Lung (tissue), 12 donors: ENCODE data around the gene SLC6A9. TPM values are rescaled to one million over a fixed set of nuclear protein-coding genes. Genes with fewer than 3 reads are reported as not detected.

Source experiments
- ATAC-seq: fragments of 200-7000 bp; cut with Tn5 transposase; one replicate; pipeline ENCODE4 v1.9.1; 2020; ENCODE audit warnings: moderate number of reproducible peaks; ENCODE audit not compliant: insufficient read depth, low FRiP score
- DNase-seq, 3 donors: peaks; one replicate each; pipeline ENCODE4 v3.0.0-alpha.2; 2013 to 2017
- H3K27ac ChIP-seq, 2 donors: one replicate each; pipeline ENCODE4 v1.5.1; 2013; ENCODE audit warnings: mild to moderate bottlenecking in 2 of 2, moderate library complexity in 2 of 2, control low read depth in 1 of 2, inconsistent platforms in 1 of 2, low read depth in 1 of 2, low read length in 1 of 2
- H3K27me3 ChIP-seq, 3 donors: one replicate each; pipeline ENCODE4 v1.5.1; 2013; ENCODE audit warnings: low read length in 2 of 3; ENCODE audit not compliant: control insufficient read depth in 3 of 3, insufficient read depth in 3 of 3
- H3K36me3 ChIP-seq, 4 donors: one replicate each; pipeline ENCODE4 v1.5.1; 2013; ENCODE audit warnings: low read length in 4 of 4, mild to moderate bottlenecking in 1 of 4, moderate library complexity in 1 of 4; ENCODE audit not compliant: control insufficient read depth in 4 of 4, insufficient read depth in 4 of 4
- H3K4me1 ChIP-seq, 5 donors: one replicate each; pipeline ENCODE4 v1.5.1; 2013; ENCODE audit warnings: low read length in 5 of 5, mild to moderate bottlenecking in 2 of 5, moderate library complexity in 1 of 5; ENCODE audit not compliant: control insufficient read depth in 5 of 5, insufficient read depth in 5 of 5
- H3K4me3 ChIP-seq: one replicate; pipeline ENCODE4 v1.5.1; 2013; ENCODE audit warnings: mild to moderate bottlenecking, control low read depth, moderate library complexity
- H3K9ac ChIP-seq, 2 donors: one replicate each; pipeline ENCODE4 v1.5.1; 2013; ENCODE audit warnings: low read length in 2 of 2, control low read depth in 1 of 2; ENCODE audit not compliant: insufficient read depth in 1 of 2
- H3K9me3 ChIP-seq, 4 donors: one replicate each; pipeline ENCODE4 v1.5.1; 2013; ENCODE audit warnings: low read length in 3 of 4, mild to moderate bottlenecking in 1 of 4, moderate library complexity in 1 of 4; ENCODE audit not compliant: control insufficient read depth in 4 of 4, insufficient read depth in 3 of 4
- CTCF ChIP-seq: IDR thresholded peaks from 2 replicates; pipeline ENCODE4 v1.5.1; 2012; ENCODE audit warnings: mild to moderate bottlenecking; ENCODE audit errors: control extremely low read depth, extremely low read depth
- WGBS, 2 donors: extraction: QIAGEN DNeasy Blood & Tissue Kit; methylation state at CpG; one replicate each; pipeline ENCODE4 v1.1.7; 2013; 5-methylcytosine and 5-hydroxymethylcytosine counted together
- polyA plus RNA-seq, 2 donors: library from polyadenylated mRNA; stranded (reverse); fragments of 200-250 nt; gene quantifications; one replicate each; pipeline ENCODE4 v1.2.1, GENCODE V29; 2013
- total RNA-seq, 2 donors: library from RNA; depleted of rRNA in 1 of 2; stranded (reverse); fragments of >200 nt in 1 of 2; gene quantifications; one replicate each; pipeline ENCODE4 v1.2.1, GENCODE V29; 2014 to 2021
- donor health status: control.
- donor health status: control.
- donor health status: Bipolar disorder and iron deficiency.
- donor health status: healthy.
- donor health status: DM: yes; HTN: yes; CAD: no.

Gene SLC6A9
- total and polyA plus RNA-seq, 4 donors: 8.7 to 29.9 (median 9.4) TPM

GRCh38 chr1:44014365-44015104, 16.7 kb downstream of the SLC6A9 start:
- Histone ChIP-seq H3K27ac (no peak overlapping the region), H3K27me3 (no peaks in the 10 kb centered on the region), H3K4me3 (no peak overlapping the region), H3K9me3 (no peaks in the 10 kb centered on the region), H3K4me1 (peaks cover 0 to 44% (median 8%) of the 10 kb centered on the region in 5 donors), H3K9ac (no peak overlapping the region), H3K36me3 (peaks cover 0 to 3% (median 0%) of the 10 kb centered on the region in 4 donors)
- no peak for TF ChIP-seq CTCF
- WGBS, 2 donors: 80 to 87% methylated on average over 8 of the region's 8 CpGs
- no peak for DNase-seq
- ATAC-seq: no peak

GRCh38 chr1:44013949-44014348, 17.3 kb downstream of the SLC6A9 start:
- ATAC-seq: no peak
- peaks cover 0 to 38% (median 7%) of the 10 kb centered on the region in 5 donors for H3K4me1 ChIP-seq

GRCh38 chr1:44012941-44013609, 18.2 kb downstream of the SLC6A9 start:
- Histone ChIP-seq H3K36me3 (peaks cover 0 to 3% (median 1%) of the 10 kb centered on the region in 4 donors), H3K9me3 (no peaks in the 10 kb centered on the region), H3K4me1 (peaks cover 0 to 36% (median 7%) of the 10 kb centered on the region in 5 donors), H3K4me3 (no peak overlapping the region), H3K27me3 (no peaks in the 10 kb centered on the region), H3K27ac (no peak overlapping the region), H3K9ac (no peak overlapping the region)
- TF ChIP-seq CTCF: no peak
- ATAC-seq: no peak
- 25 to 63% methylated on average over 13 of the region's 13 CpGs for WGBS, 2 donors
- no peak for DNase-seq

More at GRCh38 chr1:44013949-44014348, 17.3 kb downstream of the SLC6A9 start:
- no peak for TF ChIP-seq CTCF
- Histone ChIP-seq H3K27ac (no peak overlapping the region), H3K27me3 (no peaks in the 10 kb centered on the region), H3K9me3 (no peaks in the 10 kb centered on the region), H3K4me3 (no peak overlapping the region), H3K36me3 (peaks cover 0 to 3% (median 0%) of the 10 kb centered on the region in 4 donors), H3K9ac (no peak overlapping the region)
- WGBS, 2 donors: 70 to 77% methylated on average over 5 of the region's 5 CpGs
- DNase-seq: no peak
